ENCODE measurements around the gene NPIPA8.
"Not testable (repeated sequence)": the region's sequence is repeated elsewhere in the genome, so short reads cannot be mapped to it uniquely, and the experiment has no call there.

DNA sequence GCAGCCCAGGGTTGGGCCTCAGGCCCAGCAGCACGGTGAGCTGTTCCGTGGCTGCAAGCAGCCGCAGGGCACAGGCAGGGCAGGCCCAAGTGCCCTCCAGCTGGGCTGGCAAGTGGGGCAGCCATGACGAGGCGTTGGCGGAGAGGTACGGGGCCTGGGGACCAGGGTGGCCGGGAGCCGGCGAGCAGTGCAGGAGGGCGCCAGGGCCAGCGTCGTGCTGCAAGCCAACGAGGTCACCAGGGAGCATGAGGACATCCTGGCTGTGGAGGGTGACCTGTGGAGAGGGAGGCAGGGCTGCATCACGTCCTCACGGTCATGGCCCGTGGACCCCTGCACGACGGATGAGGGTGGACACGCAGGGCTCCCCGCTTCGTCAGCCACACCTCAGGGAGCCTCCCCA is 11.2 kb upstream of the NPIPA8 start:
- TF ChIP-seq, protein P1, sequence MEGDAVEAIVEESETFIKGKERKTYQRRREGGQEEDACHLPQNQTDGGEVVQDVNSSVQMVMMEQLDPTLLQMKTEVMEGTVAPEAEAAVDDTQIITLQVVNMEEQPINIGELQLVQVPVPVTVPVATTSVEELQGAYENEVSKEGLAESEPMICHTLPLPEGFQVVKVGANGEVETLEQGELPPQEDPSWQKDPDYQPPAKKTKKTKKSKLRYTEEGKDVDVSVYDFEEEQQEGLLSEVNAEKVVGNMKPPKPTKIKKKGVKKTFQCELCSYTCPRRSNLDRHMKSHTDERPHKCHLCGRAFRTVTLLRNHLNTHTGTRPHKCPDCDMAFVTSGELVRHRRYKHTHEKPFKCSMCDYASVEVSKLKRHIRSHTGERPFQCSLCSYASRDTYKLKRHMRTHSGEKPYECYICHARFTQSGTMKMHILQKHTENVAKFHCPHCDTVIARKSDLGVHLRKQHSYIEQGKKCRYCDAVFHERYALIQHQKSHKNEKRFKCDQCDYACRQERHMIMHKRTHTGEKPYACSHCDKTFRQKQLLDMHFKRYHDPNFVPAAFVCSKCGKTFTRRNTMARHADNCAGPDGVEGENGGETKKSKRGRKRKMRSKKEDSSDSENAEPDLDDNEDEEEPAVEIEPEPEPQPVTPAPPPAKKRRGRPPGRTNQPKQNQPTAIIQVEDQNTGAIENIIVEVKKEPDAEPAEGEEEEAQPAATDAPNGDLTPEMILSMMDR (conservative IDR thresholded peaks at IDR 0.05; ENCODE audit: low read length): not testable (repeated sequence)
- TF ChIP-seq EZH2phosphoT487 (IDR thresholded peaks at IDR 0.05; ENCODE audit: borderline replicate concordance, low read depth, low read length): not testable (repeated sequence)

Data from OCI-LY7 (cell line).